IPS-20b (cell line): ENCODE results near the gene SYS1.

ENCODE experiments used
- H3K27ac ChIP-seq: one replicate; pipeline ENCODE4 v1.5.1; 2013; ENCODE audit warnings: low read length
- H3K27me3 ChIP-seq: 2 replicates; pipeline ENCODE4 v1.6.1; 2013; ENCODE audit warnings: mild to moderate bottlenecking, low read length, inconsistent platforms; ENCODE audit not compliant: insufficient read depth
- H3K36me3 ChIP-seq: 2 replicates; pipeline ENCODE4 v1.6.1; 2013; ENCODE audit warnings: low read depth, mild to moderate bottlenecking, inconsistent platforms, low read length, moderate library complexity; ENCODE audit not compliant: insufficient read depth
- H3K4me1 ChIP-seq: 2 replicates; pipeline ENCODE4 v1.6.1; 2013; ENCODE audit warnings: mild to moderate bottlenecking, control low read depth, inconsistent platforms, low read length, moderate library complexity; ENCODE audit not compliant: insufficient read depth
- H3K4me3 ChIP-seq: 2 replicates; pipeline ENCODE4 v1.5.1; 2013; ENCODE audit warnings: mild to moderate bottlenecking, low read length, inconsistent platforms
- H3K9ac ChIP-seq: 2 replicates; pipeline ENCODE4 v1.6.1; 2013; ENCODE audit warnings: low read depth, mild to moderate bottlenecking, inconsistent platforms, low read length, moderate library complexity
- H3K9me3 ChIP-seq: 2 replicates; pipeline ENCODE4 v1.6.1; 2013; ENCODE audit warnings: mild to moderate bottlenecking, low read depth, low read length, inconsistent platforms; ENCODE audit not compliant: insufficient read depth

Gene SYS1

DNA sequence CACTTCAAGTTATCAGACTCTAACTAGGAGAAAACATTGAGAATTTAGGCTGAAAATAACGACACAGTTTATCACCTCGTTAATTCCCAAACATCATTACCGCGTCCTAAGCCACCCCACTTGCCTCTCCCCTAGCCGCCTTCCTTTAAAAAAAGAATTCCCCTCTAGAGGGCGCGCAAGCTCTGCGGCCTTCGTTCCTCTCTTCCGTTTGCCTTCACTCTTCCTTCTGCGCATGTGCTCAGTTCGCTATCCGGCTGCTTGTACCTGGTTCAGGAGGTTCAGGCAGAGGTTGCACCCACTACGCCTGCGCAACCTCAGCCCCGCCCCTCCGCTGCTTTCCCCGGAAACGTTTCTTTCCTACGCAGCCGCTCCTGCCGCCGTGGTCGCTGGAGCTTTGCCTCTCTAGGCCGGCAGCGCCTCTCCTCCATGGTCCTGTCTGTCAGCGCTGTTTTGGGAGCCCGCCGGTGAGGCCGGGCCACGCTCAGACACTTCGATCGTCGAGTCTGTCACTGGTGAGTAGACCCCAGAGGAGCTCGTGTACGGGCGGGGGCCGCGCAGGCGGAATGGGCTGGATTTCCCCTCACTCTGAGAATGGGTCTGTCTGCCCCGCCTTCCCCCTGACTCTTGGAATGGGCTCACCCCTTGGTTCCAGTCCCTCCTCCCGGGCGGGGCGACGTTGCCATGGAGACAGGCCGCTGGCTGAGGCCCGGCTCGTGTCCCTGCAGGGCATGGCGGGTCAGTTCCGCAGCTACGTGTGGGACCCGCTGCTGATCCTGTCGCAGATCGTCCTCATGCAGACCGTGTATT is at the start of gene SYS1:
Gene SYS1, plus strand, starts transcription at position 353 of the 807 bp plus-strand sequence. Its CDS starts 376 bp downstream, at position 729.
- Histone ChIP-seq H3K36me3 (peaks cover 29% of the 10 kb centered on the region), H3K9ac (peak within 1 kb of the TSS; percentile 86; the same call in 1 of the 2 replicates), H3K4me1 (peaks cover 11% of the 10 kb centered on the region; the same call in 1 of the 2 replicates), H3K27ac (peak within 1 kb of the TSS; percentile 50), H3K27me3 (no peaks in the 10 kb centered on the region), H3K9me3 (no peaks in the 10 kb centered on the region), H3K4me3 (peak within 1 kb of the TSS; percentile 92)

- Histone ChIP-seq H3K27me3 (peaks cover 16% of the 10 kb centered on the region), H3K9me3 (no peaks in the 10 kb centered on the region), H3K4me3 (no peak overlapping the region), H3K9ac (no peak overlapping the region), H3K4me1 (no peaks in the 10 kb centered on the region), H3K27ac (no peak overlapping the region), H3K36me3 (no peaks in the 10 kb centered on the region)
These were observed 49.0 kb upstream of the SYS1 start for GRCh38 chr20:45313943-45314342.

DNA sequence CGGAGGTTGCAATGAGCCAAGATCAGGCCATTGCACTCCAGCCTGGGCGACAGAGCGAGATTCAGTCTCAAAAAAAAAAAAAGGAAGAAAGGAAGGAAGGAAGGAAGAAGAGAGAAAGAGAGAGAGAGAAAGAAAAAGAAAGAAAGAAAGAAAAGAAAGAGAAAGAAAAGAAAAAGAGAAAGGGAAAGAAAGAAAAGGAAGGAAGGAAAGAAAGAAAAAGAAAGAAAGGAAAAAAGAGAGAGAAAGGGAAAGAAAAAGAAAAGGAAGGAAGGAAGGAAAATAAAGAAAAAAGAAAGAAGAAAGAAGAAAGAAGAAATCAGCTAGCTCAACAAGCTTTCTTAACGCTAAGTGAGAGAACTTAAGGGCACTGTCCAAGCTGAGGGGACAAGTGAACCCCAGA is 47.3 kb upstream of the SYS1 start:
- H3K36me3 ChIP-seq = no peaks in the 10 kb centered on the region
- no peaks in the 10 kb centered on the region for H3K4me1 ChIP-seq
- no peaks in the 10 kb centered on the region for H3K9me3 ChIP-seq
- no peak overlapping the region for H3K4me3 ChIP-seq
- H3K27ac ChIP-seq = no peak overlapping the region
- peaks cover 14% of the 10 kb centered on the region for H3K27me3 ChIP-seq
- H3K9ac ChIP-seq = no peak overlapping the region

DNA sequence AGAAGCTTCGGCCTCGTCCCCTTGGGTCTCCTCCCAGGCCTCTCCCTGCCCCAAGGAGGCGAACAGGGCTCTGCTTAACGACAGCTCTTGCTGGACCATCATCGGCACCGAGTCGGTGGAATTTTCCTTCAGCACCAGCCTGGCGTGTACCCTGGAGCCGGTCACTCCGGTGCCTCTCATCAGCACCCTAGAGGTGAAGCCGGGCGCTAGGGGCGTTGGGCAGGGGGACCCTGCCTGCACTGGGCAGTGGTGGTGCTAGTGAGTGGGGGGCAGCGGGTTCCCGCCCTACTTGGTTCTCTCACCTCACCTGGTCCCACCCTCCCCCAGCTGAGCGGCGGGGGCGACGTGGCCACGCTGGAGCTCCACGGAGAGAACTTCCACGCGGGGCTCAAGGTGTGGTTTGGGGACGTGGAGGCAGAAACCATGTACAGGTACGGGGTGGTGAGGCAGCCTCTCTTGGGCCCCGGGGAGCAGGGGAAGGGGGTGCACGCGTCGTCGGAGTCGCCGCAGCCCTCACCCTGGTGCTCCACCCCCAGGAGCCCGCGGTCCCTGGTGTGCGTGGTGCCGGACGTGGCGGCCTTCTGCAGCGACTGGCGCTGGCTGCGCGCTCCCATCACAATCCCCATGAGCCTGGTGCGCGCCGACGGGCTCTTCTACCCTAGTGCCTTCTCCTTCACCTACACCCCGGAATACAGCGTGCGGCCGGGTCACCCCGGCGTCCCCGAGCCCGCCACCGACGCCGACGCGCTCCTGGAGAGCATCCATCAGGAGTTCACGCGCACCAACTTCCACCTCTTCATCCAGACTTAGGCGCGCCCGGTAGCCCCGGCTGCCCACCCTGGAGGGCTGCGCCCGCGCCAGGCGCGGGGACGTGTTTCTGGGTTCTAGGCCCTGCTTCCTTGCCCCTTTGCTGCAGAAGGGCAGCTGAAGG is 46.5 kb upstream of the SYS1 start:
- H3K36me3 ChIP-seq = no peaks in the 10 kb centered on the region
- no peak overlapping the region for H3K27ac ChIP-seq
- H3K4me1 ChIP-seq = no peaks in the 10 kb centered on the region
- no peak overlapping the region for H3K9ac ChIP-seq
- H3K9me3 ChIP-seq = no peaks in the 10 kb centered on the region
- peaks cover 6% of the 10 kb centered on the region; the same call in 1 of the 2 replicates for H3K27me3 ChIP-seq
- H3K4me3 ChIP-seq = no peak overlapping the region

GRCh38 chr20:45317826-45318225 is 45.1 kb upstream of the SYS1 start:
- Histone ChIP-seq H3K4me1 (no peaks in the 10 kb centered on the region), H3K4me3 (no peak overlapping the region), H3K27ac (no peak overlapping the region), H3K36me3 (no peaks in the 10 kb centered on the region), H3K9me3 (no peaks in the 10 kb centered on the region), H3K27me3 (no peaks in the 10 kb centered on the region), H3K9ac (no peak overlapping the region)

- Histone ChIP-seq H3K4me1 (no peaks in the 10 kb centered on the region), H3K27me3 (no peaks in the 10 kb centered on the region), H3K27ac (no peak overlapping the region), H3K4me3 (no peak overlapping the region), H3K9me3 (no peaks in the 10 kb centered on the region), H3K36me3 (no peaks in the 10 kb centered on the region), H3K9ac (no peak overlapping the region)
These were observed 44.5 kb upstream of the SYS1 start for GRCh38 chr20:45318386-45318939.

DNA sequence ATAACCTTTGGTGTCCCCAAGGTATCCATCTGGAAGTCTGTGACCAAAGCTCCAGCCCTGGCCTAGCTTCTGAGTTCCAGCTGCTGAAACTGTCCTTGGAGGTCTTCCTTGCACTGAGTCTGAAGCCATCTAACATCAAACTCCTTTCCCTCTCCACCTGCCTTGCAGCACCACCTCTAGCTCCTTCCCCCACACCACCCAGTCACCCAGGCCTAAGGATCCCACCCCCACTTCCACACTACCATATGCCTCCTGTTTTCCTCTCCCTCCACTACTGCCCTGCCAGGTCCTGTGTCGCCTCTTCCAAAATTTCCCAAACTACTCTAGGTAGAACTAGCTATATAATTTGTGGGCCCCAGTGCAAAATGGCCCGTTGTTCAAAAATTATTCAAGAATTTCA is 44.0 kb upstream of the SYS1 start:
- no peak overlapping the region for H3K9ac ChIP-seq
- H3K4me3 ChIP-seq = no peak overlapping the region
- H3K9me3 ChIP-seq = no peaks in the 10 kb centered on the region
- H3K4me1 ChIP-seq = no peaks in the 10 kb centered on the region
- no peaks in the 10 kb centered on the region for H3K27me3 ChIP-seq
- no peaks in the 10 kb centered on the region for H3K36me3 ChIP-seq
- H3K27ac ChIP-seq = no peak overlapping the region

DNA sequence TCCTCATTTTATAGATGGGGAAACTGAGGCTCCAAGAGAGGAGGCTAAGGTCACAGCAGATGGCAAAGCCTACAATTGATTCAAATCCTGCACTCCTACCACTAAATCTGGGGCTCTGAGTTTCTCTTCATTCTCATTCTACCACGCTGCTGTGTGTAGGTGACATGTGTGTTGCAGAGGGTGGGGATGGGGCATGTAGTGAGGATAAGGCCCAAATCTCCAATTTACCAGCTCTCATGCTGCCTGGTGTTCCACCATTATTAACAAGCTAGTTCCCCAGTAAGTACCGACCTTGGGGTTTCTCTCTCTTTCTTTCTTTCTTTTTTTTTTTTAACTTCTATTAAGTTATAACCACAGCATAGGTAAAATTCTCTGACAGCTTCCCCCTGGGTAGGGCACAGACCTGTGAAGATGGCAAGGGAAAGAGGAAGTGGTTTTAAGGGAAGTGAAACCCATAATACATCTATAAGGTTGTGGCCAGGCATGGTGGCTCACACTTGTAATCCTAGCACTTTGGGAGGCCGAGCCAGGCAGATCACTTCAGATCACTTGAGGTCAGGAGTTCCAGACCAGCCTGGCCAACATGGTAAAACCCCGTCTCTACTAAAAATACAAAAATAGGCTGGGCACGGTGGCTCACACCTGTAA is 41.9 kb upstream of the SYS1 start:
- H3K9ac ChIP-seq = no peak overlapping the region
- H3K4me1 ChIP-seq = no peaks in the 10 kb centered on the region
- no peak overlapping the region for H3K27ac ChIP-seq
- no peaks in the 10 kb centered on the region for H3K27me3 ChIP-seq
- no peak overlapping the region for H3K4me3 ChIP-seq
- H3K9me3 ChIP-seq = no peaks in the 10 kb centered on the region
- H3K36me3 ChIP-seq = peaks cover 6% of the 10 kb centered on the region; the same call in 1 of the 2 replicates

DNA sequence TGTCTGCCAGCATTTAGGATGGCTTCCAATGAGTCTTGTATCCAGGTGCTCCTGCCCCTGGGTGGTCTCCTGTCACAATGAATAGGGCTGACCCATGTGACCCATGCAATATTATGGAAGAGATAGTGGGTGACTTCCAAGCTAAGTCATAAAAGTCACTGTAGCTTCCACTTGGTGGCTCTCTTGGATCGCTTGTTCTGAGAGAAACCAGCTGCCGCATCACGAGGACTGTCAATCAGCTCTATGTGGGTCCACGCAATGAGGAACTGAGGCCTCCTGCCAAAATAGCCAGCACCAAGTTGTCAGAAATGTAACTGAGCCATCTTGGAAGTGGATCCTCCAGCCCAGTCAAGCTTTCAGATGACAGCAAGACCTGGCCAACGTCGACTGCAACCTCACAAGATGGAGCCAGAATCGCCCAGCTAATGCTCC is 40.0 kb upstream of the SYS1 start:
- Histone ChIP-seq H3K4me3 (no peak overlapping the region), H3K27me3 (no peaks in the 10 kb centered on the region), H3K27ac (no peak overlapping the region), H3K9ac (no peak overlapping the region), H3K9me3 (no peaks in the 10 kb centered on the region), H3K36me3 (peaks cover 22% of the 10 kb centered on the region), H3K4me1 (no peaks in the 10 kb centered on the region)

DNA sequence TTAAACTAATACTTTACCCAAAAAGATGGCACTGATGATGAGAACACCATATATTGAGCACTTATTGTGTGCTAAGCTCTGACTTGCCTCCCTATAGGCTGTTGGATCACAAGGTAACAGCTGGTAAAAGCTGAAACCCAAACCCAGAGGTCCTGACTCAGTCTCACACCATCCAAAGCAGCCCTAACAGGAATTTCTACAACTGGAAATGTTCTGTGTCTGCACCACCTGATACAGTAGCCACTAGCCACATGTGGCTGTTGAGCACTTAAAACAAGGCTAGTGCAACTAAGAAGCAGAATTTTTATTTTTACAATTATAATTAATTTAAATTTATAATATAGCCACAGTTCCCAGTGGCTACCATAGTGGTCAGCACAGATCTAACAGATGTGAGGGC is 39.2 kb upstream of the SYS1 start:
- Histone ChIP-seq H3K4me3 (no peak overlapping the region), H3K27me3 (no peaks in the 10 kb centered on the region), H3K4me1 (no peaks in the 10 kb centered on the region), H3K36me3 (peaks cover 30% of the 10 kb centered on the region), H3K9ac (no peak overlapping the region), H3K27ac (no peak overlapping the region), H3K9me3 (no peaks in the 10 kb centered on the region)

DNA sequence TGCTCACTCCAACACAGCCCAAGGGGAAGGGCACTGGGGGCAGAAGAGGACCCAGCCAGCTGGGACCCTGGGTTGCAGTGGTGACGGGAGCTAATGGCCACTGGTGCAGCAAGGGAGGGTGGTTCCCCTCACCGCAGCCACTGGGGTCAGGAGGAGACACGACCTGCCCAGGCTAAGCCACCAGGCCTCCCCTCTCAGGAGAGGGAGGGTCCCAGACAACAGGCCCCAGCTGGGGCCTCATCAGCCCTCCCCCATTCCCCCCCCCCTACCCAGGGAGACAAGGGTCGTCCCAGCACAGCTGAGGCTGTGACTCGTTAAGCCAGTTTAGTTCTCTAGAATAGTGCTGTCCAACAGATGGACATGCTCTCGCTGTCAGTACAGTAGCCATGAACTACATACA is 37.6 kb upstream of the SYS1 start:
- H3K27ac ChIP-seq = no peak overlapping the region
- H3K36me3 ChIP-seq = peaks cover 47% of the 10 kb centered on the region

More for the DNA sequence above, 37.6 kb upstream of the SYS1 start:
- Histone ChIP-seq H3K27me3 (no peaks in the 10 kb centered on the region), H3K4me1 (no peaks in the 10 kb centered on the region), H3K9me3 (no peaks in the 10 kb centered on the region), H3K9ac (no peak overlapping the region; the same call in 1 of the 2 replicates), H3K4me3 (no peak overlapping the region)
